A673 (cell line): ENCODE results near the gene PPP1R14B.

ENCODE experiments used
- CTCF ChIP-seq: fragments of 300-800, 200-600 bp; sonication (generic); conservative IDR thresholded peaks from 2 replicates; pipeline ENCODE4 v1.5.1; 2017; ENCODE audit warnings: low read depth, mild to moderate bottlenecking, antibody characterized with exemption, low read length, moderate library complexity, mixed read lengths
- EZH2 ChIP-seq: fragments of 200-600 bp; sonication (generic); IDR thresholded peaks from 2 replicates; pipeline ENCODE4 v1.6.1; 2017; ENCODE audit warnings: borderline replicate concordance, low read depth, mild to moderate bottlenecking, mixed read lengths, antibody characterized with exemption, low read length; ENCODE audit not compliant: poor library complexity, severe bottlenecking

- no peak for TF ChIP-seq CTCF
- no peak for TF ChIP-seq EZH2
These were observed 17.2 kb upstream of the PPP1R14B start for GRCh38 chr11:64263947-64264317.
